ENCODE measurements around the gene APBA2.
"Not testable (repeated sequence)": the region's sequence is repeated elsewhere in the genome, so short reads cannot be mapped to it uniquely, and the experiment has no call there.

The APBA2 gene

DNA sequence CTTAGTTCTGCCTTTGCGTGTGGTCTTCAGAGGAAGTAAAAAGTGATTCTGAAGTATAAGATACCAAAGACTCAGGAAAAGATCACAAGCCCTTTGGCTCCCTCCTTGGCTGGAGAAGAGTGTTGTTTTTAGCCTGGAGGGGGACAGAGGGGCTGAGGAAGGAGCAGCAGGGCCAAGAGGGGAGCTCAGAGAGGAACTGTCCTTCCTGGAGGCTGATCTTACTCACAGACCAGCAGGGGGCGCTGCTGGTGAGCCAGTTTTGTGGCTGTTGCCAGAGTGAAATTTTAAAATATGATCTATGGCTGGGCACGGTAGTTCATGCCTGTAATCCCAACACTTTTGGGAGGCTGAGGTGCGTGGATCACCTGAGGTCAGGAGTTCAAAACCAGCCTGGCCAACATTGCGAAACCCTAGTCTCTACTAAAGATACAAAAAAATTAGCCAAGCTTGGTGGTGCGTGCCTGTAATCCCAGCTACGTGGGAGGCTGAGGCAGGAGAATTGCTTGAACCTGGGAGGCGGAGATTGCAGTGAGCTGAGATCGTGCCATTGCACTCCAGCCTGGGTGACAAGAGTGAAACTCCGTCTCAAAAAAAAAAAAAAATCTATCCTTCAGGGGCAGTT, 216.5 kb downstream of the APBA2 start:
- not testable (repeated sequence) for H3K4me3 ChIP-seq (replicated peaks; ENCODE audit: low read depth, low read length)
- peak; percentile 64 for DNase-seq (ENCODE audit: low read depth)
- TF ChIP-seq, protein P1, sequence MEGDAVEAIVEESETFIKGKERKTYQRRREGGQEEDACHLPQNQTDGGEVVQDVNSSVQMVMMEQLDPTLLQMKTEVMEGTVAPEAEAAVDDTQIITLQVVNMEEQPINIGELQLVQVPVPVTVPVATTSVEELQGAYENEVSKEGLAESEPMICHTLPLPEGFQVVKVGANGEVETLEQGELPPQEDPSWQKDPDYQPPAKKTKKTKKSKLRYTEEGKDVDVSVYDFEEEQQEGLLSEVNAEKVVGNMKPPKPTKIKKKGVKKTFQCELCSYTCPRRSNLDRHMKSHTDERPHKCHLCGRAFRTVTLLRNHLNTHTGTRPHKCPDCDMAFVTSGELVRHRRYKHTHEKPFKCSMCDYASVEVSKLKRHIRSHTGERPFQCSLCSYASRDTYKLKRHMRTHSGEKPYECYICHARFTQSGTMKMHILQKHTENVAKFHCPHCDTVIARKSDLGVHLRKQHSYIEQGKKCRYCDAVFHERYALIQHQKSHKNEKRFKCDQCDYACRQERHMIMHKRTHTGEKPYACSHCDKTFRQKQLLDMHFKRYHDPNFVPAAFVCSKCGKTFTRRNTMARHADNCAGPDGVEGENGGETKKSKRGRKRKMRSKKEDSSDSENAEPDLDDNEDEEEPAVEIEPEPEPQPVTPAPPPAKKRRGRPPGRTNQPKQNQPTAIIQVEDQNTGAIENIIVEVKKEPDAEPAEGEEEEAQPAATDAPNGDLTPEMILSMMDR (IDR thresholded peaks at IDR 0.05; ENCODE audit: low read length, missing control alignments): peak; percentile 80

GRCh38 chr15:29102911-29103823, 217.4 kb downstream of the APBA2 start:
- no peak for DNase-seq (ENCODE audit: low read depth)
- TF ChIP-seq, protein P1 (IDR thresholded peaks at IDR 0.05; ENCODE audit: low read length, missing control alignments): no peak
- H3K4me3 ChIP-seq (replicated peaks; ENCODE audit: low read depth, low read length): peak overlapping the region; percentile 42

DNA sequence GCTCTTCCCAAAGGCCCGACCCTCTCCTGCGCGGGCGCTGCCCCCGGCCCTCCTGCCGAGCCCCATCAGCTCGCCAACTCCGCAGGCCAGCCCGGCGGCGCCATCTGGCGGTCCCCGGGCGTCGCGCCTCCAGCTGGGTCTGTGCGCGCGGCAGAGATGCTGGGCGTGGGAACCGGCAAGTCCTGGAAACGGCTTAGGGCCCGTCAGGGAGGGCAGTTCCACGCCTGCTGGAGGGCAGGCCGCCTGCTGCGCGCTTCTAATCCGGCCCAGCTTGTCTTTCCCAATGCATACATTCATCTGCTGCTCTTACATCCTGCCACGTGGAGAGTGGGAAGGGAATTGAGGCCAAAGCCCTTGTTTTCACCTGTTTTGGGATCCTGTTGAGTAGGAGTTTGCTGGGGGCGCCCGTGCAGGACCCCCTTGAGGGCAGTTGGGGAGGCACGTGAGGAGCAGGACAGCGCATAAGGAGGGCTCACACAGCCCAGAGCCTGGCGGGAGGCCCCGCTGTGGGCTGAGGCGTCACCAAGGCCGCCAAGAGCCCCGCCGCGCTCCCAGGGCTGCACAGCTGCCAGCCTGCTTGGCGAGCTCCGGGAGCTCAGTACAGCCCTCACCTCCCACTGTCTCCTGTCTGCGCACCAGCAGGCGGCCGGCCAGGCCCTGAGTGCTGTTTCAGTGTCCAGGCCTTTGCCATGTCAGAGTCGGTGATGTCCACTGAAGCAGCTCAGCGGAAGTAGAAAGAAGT, 218.2 kb downstream of the APBA2 start:
- peak overlapping the region; percentile 42 for H3K4me3 ChIP-seq (replicated peaks; ENCODE audit: low read depth, low read length)
- TF ChIP-seq, protein P1 (IDR thresholded peaks at IDR 0.05; ENCODE audit: low read length, missing control alignments): peak; percentile 51
- DNase-seq (ENCODE audit: low read depth): peak; percentile 84

- DNase-seq (ENCODE audit: low read depth): no peak
- H3K4me3 ChIP-seq (replicated peaks; ENCODE audit: low read depth, low read length): no peak overlapping the region
- TF ChIP-seq, protein P1 (IDR thresholded peaks at IDR 0.05; ENCODE audit: low read length, missing control alignments): no peak
Observed at GRCh38 chr15:29104566-29104880, 218.7 kb downstream of the APBA2 start.

GRCh38 chr15:29105151-29105854, 219.5 kb downstream of the APBA2 start:
- TF ChIP-seq, protein P1 (IDR thresholded peaks at IDR 0.05; ENCODE audit: low read length, missing control alignments): no peak
- no peak for DNase-seq (ENCODE audit: low read depth)
- H3K4me3 ChIP-seq (replicated peaks; ENCODE audit: low read depth, low read length): no peak overlapping the region

GRCh38 chr15:29106116-29106515, 220.3 kb downstream of the APBA2 start:
- DNase-seq (ENCODE audit: low read depth): no peak
- H3K4me3 ChIP-seq (replicated peaks; ENCODE audit: low read depth, low read length): no peak overlapping the region
- TF ChIP-seq, protein P1 (IDR thresholded peaks at IDR 0.05; ENCODE audit: low read length, missing control alignments): no peak
